WERI-Rb-1 (cell line): ENCODE results near the gene MAN2B1.

ENCODE experiments used
- DNase-seq: peaks from one replicate; pipeline ENCODE4 v3.0.0-alpha.2; 2020
- H3K27ac ChIP-seq: fragments of 250-450 bp; sonication (Bioruptor Pico); 2 replicates; pipeline ENCODE4 v1.5.1; 2020; ENCODE audit warnings: mild to moderate bottlenecking, moderate library complexity
- H3K27me3 ChIP-seq: fragments of 250-450 bp; sonication (Bioruptor Pico); 2 replicates; pipeline ENCODE4 v1.5.1; 2021; ENCODE audit warnings: mild to moderate bottlenecking, low read depth, moderate library complexity; ENCODE audit not compliant: insufficient read depth, severe bottlenecking
- H3K36me3 ChIP-seq: fragments of 250-450 bp; sonication (Bioruptor Pico); 2 replicates; pipeline ENCODE4 v1.5.1; 2020; ENCODE audit warnings: mild to moderate bottlenecking, moderate library complexity
- H3K4me3 ChIP-seq: 2 replicates; pipeline ENCODE4 v1.5.1; 2011; ENCODE audit warnings: low read depth, mild to moderate bottlenecking, control low read depth, low read length
- H3K9me3 ChIP-seq: fragments of 250-450 bp; sonication (Bioruptor Pico); 2 replicates; pipeline ENCODE4 v1.5.1; 2021; ENCODE audit warnings: mild to moderate bottlenecking, moderate library complexity; ENCODE audit not compliant: severe bottlenecking
- TF ChIP-seq, protein P1 (sequence below): IDR thresholded peaks from 2 replicates; pipeline ENCODE4 v1.5.1; 2011; ENCODE audit warnings: low read depth, mild to moderate bottlenecking, control low read depth, inconsistent platforms, low read length

The MAN2B1 gene

GRCh38 chr19:12692960-12693359 lies 26.4 kb upstream of the MAN2B1 start:
- DNase-seq = no peak
- no peaks in the 10 kb centered on the region; the same call in 1 of the 2 replicates for H3K36me3 ChIP-seq
- no peaks in the 10 kb centered on the region for H3K9me3 ChIP-seq
- TF ChIP-seq, protein P1, sequence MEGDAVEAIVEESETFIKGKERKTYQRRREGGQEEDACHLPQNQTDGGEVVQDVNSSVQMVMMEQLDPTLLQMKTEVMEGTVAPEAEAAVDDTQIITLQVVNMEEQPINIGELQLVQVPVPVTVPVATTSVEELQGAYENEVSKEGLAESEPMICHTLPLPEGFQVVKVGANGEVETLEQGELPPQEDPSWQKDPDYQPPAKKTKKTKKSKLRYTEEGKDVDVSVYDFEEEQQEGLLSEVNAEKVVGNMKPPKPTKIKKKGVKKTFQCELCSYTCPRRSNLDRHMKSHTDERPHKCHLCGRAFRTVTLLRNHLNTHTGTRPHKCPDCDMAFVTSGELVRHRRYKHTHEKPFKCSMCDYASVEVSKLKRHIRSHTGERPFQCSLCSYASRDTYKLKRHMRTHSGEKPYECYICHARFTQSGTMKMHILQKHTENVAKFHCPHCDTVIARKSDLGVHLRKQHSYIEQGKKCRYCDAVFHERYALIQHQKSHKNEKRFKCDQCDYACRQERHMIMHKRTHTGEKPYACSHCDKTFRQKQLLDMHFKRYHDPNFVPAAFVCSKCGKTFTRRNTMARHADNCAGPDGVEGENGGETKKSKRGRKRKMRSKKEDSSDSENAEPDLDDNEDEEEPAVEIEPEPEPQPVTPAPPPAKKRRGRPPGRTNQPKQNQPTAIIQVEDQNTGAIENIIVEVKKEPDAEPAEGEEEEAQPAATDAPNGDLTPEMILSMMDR = no peak
- no peaks in the 10 kb centered on the region for H3K27me3 ChIP-seq
- no peak overlapping the region for H3K4me3 ChIP-seq
- no peak overlapping the region for H3K27ac ChIP-seq

DNA sequence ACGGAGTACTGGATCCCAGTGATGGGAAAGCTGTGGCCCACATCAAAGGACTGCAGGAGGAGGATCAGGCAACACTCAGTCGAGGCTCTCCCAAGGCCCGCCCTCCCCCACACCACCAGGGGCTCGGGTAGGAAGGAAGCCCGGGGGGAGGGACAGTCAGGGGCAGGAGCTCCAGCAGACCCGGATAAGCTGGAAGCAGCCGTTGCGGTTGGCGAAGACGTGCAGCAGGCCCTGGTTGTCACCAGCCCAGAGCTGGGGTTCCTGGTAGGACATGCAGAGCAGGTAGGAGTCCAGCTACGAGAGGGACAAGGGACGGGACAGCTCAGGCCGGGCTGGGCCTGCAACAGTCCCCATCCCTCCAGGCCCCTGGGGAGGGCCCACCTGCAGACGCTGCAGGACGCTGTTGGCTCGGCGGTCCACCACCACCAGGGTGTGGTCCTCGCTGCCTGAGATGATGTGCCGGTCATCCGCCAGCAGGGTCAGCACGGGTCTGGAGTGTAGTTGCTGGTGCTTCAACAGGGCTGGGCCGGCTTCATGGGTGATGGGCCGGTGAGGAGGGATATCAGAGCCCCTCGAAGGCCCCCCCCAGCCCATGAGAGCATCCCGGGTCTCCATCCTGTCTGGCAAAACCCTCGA lies 23.2 kb upstream of the MAN2B1 start:
- Histone ChIP-seq H3K4me3 (no peak overlapping the region), H3K27ac (no peak overlapping the region), H3K27me3 (no peaks in the 10 kb centered on the region), H3K36me3 (no peaks in the 10 kb centered on the region; the same call in 1 of the 2 replicates), H3K9me3 (no peaks in the 10 kb centered on the region)
- TF ChIP-seq, protein P1 = no peak
- no peak for DNase-seq

- H3K27me3 ChIP-seq = no peaks in the 10 kb centered on the region
- DNase-seq = no peak
- no peaks in the 10 kb centered on the region; the same call in 1 of the 2 replicates for H3K36me3 ChIP-seq
- H3K27ac ChIP-seq = no peak overlapping the region
- no peak overlapping the region for H3K4me3 ChIP-seq
- TF ChIP-seq, protein P1 = no peak
- H3K9me3 ChIP-seq = no peaks in the 10 kb centered on the region
Measured at GRCh38 chr19:12689012-12689411, 22.5 kb upstream of the MAN2B1 start.

- Histone ChIP-seq H3K9me3 (no peaks in the 10 kb centered on the region), H3K4me3 (no peak within 1 kb of the TSS), H3K27ac (no peak within 1 kb of the TSS), H3K27me3 (no peaks in the 10 kb centered on the region), H3K36me3 (no peaks in the 10 kb centered on the region; the same call in 1 of the 2 replicates)
- TF ChIP-seq, protein P1 = no peak
- DNase-seq = no peak
Measured at GRCh38 chr19:12687496-12688196, 21.1 kb upstream of the MAN2B1 start, which contains the start of gene GNG14. Gene GNG14 (plus strand): TSS chr19:12687998. CDS start chr19:12688049, 51 bp downstream.

- Histone ChIP-seq H3K27me3 (no peaks in the 10 kb centered on the region), H3K27ac (no peak overlapping the region), H3K4me3 (no peak overlapping the region), H3K9me3 (no peaks in the 10 kb centered on the region), H3K36me3 (no peaks in the 10 kb centered on the region; the same call in 1 of the 2 replicates)
- DNase-seq = no peak
- TF ChIP-seq, protein P1 = no peak
Measured at GRCh38 chr19:12685831-12686230, 19.3 kb upstream of the MAN2B1 start.
